ENCODE measurements around the gene PRKD2.

DNA sequence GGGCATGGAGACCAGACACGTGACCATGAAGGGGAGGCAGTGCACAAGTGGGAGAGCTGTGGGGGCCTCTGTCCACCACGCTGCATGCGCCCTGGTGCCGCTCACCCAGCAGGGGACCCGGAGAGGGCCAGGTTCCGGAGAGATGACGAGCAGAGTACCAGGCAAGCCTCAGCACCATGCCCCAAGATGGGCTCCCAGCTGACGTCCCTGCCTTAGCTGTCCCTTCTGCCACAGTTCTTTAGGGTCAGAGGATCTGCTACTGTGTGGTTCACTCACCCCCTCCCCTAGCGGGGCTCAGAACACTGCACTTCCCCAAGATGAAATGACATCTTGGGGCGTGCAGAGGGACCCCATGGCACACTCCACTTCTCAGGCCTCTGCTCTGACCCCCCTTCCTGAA, 9.6 kb upstream of the PRKD2 start:
- TF ChIP-seq GATA2 (IDR thresholded peaks at IDR 0.05; ENCODE audit: low read depth, low read length): no peak
- TF ChIP-seq GATA3 (IDR thresholded peaks at IDR 0.05; ENCODE audit: low read depth, low read length): no peak
